GM06990 (cell line): ENCODE data around the gene DEXI.
A peak's percentile ranks its signal among the peaks of the same experiment; 100 is the strongest.
"Not testable (repeated sequence)": the region's sequence is repeated elsewhere in the genome, so short reads cannot be mapped to it uniquely, and the experiment has no call there.

Experiments used
- DNase-seq: peaks from one replicate; pipeline ENCODE4 v3.0.0-alpha.2; 2011; ENCODE audit not compliant: insufficient read length; ENCODE audit errors: extremely low read depth
- H3K27me3 ChIP-seq: replicated peaks from 2 replicates; pipeline ENCODE4 v1.6.0; 2011; ENCODE audit warnings: low read length; ENCODE audit not compliant: control insufficient read depth, insufficient read depth
- H3K36me3 ChIP-seq: 2 replicates; pipeline ENCODE4 v1.5.1; 2011; ENCODE audit warnings: low read length; ENCODE audit not compliant: control insufficient read depth, insufficient read depth
- H3K4me3 ChIP-seq: replicated peaks from 2 replicates; pipeline ENCODE4 v1.5.1; 2011; ENCODE audit warnings: low read depth, mild to moderate bottlenecking, control low read depth, low read length
- TF ChIP-seq, protein P1 (sequence below): IDR thresholded peaks from 2 replicates; pipeline ENCODE4 v1.5.1; 2011; ENCODE audit warnings: low read length, control low read depth, mild to moderate bottlenecking, inconsistent platforms; ENCODE audit not compliant: insufficient read depth, poor library complexity, severe bottlenecking

The DEXI gene

DNA sequence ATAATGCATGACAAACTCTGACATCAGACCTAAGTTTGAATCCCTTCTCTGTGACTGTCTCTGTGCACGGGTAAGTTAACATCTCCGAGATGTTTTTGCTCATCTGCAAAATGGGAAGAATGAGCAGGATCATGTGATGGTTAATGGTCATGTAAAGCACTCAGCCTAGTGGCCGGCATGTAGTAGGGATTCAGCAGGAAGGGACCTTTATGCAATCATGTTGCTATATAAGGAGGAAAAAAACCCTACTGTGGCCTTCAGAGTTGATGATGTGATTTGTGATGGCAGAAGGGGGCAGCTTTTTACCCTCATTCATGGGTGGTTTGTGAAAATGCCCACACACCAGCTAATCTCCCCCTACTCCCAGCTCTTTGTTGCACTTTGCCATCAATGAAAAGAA, 26.2 kb upstream of the DEXI start:
- TF ChIP-seq, protein P1, sequence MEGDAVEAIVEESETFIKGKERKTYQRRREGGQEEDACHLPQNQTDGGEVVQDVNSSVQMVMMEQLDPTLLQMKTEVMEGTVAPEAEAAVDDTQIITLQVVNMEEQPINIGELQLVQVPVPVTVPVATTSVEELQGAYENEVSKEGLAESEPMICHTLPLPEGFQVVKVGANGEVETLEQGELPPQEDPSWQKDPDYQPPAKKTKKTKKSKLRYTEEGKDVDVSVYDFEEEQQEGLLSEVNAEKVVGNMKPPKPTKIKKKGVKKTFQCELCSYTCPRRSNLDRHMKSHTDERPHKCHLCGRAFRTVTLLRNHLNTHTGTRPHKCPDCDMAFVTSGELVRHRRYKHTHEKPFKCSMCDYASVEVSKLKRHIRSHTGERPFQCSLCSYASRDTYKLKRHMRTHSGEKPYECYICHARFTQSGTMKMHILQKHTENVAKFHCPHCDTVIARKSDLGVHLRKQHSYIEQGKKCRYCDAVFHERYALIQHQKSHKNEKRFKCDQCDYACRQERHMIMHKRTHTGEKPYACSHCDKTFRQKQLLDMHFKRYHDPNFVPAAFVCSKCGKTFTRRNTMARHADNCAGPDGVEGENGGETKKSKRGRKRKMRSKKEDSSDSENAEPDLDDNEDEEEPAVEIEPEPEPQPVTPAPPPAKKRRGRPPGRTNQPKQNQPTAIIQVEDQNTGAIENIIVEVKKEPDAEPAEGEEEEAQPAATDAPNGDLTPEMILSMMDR = no peak
- Histone ChIP-seq H3K27me3 (no peaks in the 10 kb centered on the region), H3K4me3 (no peak overlapping the region), H3K36me3 (peaks cover 17% of the 10 kb centered on the region)
- DNase-seq = no peak

DNA sequence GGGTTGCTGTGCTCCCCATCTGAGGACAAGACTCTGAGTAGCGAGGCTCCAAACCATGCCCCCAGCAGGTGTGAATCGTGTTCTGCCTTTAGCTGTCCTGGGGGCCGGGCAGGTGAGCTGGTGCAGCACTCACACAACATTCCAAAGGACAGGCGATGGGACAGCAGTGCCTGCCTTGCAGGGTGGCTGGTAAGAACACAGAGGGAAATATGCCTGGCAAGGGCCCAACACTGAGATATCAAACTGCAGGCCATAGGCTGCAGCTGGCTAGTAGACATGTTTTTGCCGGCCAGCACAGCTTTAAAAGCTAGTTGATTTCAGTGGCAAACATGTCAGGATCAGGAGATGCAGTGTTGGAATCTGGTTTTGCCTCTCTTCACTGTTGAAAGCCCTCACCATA, 25.7 kb upstream of the DEXI start:
- no peak for DNase-seq
- Histone ChIP-seq H3K4me3 (no peak overlapping the region), H3K36me3 (peaks cover 16% of the 10 kb centered on the region), H3K27me3 (no peaks in the 10 kb centered on the region)
- TF ChIP-seq, protein P1 = no peak

DNA sequence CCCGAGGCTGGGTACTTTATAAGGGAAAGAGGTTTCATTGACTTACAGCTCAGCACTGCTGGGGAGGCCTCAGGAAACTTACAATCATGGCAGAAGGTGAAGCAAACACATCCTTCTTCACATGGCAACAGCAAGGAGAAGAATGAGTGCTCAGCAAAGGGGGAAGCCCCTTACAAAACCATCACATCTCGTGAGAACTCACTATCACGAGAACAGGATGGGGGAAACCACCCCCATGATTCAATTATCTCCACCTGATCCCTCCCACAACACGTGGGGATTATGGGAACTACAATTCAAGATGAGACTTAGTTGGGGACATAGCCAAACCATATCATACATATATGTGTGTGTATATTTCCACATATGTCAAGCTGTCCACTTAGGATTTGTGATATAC, 24.3 kb upstream of the DEXI start:
- H3K4me3 ChIP-seq, H3K27me3 ChIP-seq, DNase-seq: not testable (repeated sequence)
- peaks cover 16% of the 10 kb centered on the region for H3K36me3 ChIP-seq

DNA sequence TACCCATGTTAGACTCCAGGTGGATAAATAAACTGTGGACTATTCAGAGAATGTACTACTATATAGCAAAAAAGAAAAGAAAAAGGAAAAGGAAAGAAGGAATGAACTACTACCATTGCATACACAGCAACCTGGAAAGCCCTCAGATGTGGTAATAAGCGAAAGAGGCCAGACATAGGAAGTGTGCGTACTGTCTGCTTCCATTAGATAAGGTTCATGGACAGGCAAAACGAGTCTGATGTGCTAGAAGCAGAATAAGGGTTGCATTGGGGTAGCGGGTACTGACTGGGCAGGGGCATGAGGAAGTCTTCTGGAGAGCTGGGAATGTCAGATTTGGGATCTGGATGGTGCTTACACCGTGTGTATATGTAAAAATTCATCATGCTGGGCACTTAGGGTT, 23.9 kb upstream of the DEXI start:
- no peak for DNase-seq
- no peaks in the 10 kb centered on the region for H3K27me3 ChIP-seq
- TF ChIP-seq, protein P1 = no peak
- peaks cover 15% of the 10 kb centered on the region for H3K36me3 ChIP-seq
- H3K4me3 ChIP-seq = no peak overlapping the region

DNA sequence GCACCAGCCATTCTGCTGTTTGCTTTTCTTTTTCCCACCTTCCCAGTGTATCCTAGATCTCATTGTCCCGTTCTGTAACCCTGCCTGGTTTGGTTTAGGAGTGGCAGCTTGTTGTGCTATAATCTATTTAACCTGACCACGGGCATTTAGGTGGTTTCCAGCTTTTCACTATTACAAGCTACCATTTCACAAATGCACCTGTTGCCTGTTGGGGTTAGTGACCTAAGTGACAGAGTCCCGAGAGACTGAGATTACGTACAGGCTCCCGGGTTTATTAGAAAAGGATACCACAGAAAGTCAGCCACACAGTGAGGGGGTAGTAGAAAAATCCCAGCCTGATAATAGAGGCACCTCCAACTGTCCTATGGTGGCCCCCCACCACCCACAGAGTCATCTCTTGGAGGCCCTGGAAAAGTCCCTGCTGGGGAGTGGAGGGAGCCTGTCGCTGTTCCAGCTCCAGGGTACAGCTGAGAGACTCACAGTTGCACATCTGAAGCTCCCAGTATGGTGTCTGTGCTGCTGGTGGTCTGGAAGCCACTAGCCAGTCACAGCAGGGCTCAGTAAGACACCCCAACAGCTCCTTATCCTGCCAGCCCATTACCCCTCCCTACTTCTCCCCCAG, 23.3 kb upstream of the DEXI start:
- Histone ChIP-seq H3K4me3 (peak overlapping the region; percentile 47), H3K36me3 (peaks cover 13% of the 10 kb centered on the region), H3K27me3 (no peaks in the 10 kb centered on the region)
- peak; percentile 82 for DNase-seq
- TF ChIP-seq, protein P1 = no peak

DNA sequence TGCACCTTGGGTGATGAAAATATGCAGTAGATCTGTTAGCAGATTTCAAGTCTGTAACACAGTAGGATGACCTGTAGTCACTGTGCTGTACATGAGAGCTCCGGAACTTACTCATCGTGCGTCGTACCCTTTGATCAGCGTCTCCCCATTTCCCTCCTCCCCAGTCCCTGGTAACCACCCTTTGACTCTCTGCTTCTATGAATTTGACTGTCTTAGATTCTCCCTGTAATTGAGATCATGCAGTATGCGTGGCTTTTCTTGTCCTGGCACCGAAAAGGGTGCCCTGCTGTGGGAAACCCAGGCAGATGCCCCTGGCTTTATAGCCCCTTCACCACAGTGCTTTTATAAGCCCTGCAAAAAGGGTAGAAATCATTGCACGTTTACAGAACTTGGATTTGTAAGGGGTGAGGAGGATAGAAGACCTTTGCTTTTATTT, 22.6 kb upstream of the DEXI start:
- H3K4me3 ChIP-seq = peak overlapping the region; percentile 47
- H3K27me3 ChIP-seq = no peaks in the 10 kb centered on the region
- H3K36me3 ChIP-seq = peaks cover 13% of the 10 kb centered on the region
- TF ChIP-seq, protein P1 = no peak
- peak; percentile 62 for DNase-seq
